NT2/D1 (cell line): ENCODE measurements around the gene FSTL4.
"Not testable (repeated sequence)": the region's sequence is repeated elsewhere in the genome, so short reads cannot be mapped to it uniquely, and the experiment has no call there.

Experiments used
- DNase-seq: peaks from one replicate; pipeline ENCODE4 v3.0.0-alpha.2; 2011; ENCODE audit warnings: low read depth, low spot score
- H3K27me3 ChIP-seq: 2 replicates; pipeline ENCODE4 v1.6.0; 2011; ENCODE audit warnings: mild to moderate bottlenecking; ENCODE audit not compliant: insufficient read length, insufficient read depth
- H3K36me3 ChIP-seq: 2 replicates; pipeline ENCODE4 v1.6.1; 2011; ENCODE audit warnings: mild to moderate bottlenecking, low read length, mixed read lengths; ENCODE audit not compliant: insufficient read depth, insufficient read length
- H3K4me1 ChIP-seq: 2 replicates; pipeline ENCODE4 v1.5.1; 2011; ENCODE audit not compliant: insufficient read depth, insufficient read length
- H3K4me3 ChIP-seq: 2 replicates; pipeline ENCODE4 v1.5.1; 2011; ENCODE audit warnings: low read depth; ENCODE audit not compliant: insufficient read length
- H3K9ac ChIP-seq: 2 replicates; pipeline ENCODE4 v1.6.0; 2011; ENCODE audit warnings: low read depth; ENCODE audit not compliant: insufficient read length
- H3K9me3 ChIP-seq: 2 replicates; pipeline ENCODE4 v1.5.1; 2011; ENCODE audit warnings: mild to moderate bottlenecking, low read length; ENCODE audit not compliant: insufficient read depth
- SUZ12 ChIP-seq: IDR thresholded peaks from 2 replicates; pipeline ENCODE4 v1.6.1; 2011; ENCODE audit not compliant: insufficient read length, insufficient read depth; ENCODE audit errors: extremely low read depth
- YY1 ChIP-seq: IDR thresholded peaks from 2 replicates; pipeline ENCODE4 v1.6.1; 2011; ENCODE audit not compliant: insufficient read length, insufficient read depth
- ZNF274 ChIP-seq: IDR thresholded peaks from 2 replicates; pipeline ENCODE4 v1.6.1; 2011; ENCODE audit warnings: mild to moderate bottlenecking, low read depth, low read length

FSTL4 gene

DNA sequence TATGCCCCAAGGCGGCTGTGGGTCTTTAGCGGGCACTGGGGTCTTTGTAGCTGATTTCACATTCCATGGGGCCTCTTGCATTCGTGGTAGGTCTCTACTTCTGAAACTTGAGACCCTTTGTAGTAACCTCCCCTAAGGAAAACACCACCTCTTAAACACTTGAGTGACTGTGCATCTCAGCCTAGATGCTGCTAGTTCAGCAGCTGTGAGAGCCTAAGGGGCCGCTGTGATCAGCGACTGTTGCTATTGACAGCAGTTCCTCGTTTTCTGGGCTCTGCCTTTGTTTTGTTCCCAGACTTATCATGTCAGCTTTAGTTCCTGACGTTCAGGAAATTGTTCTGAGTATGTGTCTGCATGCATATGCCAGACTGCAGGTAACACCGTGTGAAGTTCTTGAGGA is 389.4 kb downstream of the FSTL4 start:
- peaks cover 6% of the 10 kb centered on the region for H3K4me1 ChIP-seq
- no peak for TF ChIP-seq ZNF274
- no peak for TF ChIP-seq YY1
- TF ChIP-seq SUZ12, result no peak
- DNase-seq, result no peak
- H3K36me3 ChIP-seq, result no peaks in the 10 kb centered on the region
- no peaks in the 10 kb centered on the region for H3K9me3 ChIP-seq
- H3K4me3 ChIP-seq, result no peak overlapping the region
- no peaks in the 10 kb centered on the region for H3K27me3 ChIP-seq
- no peak overlapping the region for H3K9ac ChIP-seq

DNA sequence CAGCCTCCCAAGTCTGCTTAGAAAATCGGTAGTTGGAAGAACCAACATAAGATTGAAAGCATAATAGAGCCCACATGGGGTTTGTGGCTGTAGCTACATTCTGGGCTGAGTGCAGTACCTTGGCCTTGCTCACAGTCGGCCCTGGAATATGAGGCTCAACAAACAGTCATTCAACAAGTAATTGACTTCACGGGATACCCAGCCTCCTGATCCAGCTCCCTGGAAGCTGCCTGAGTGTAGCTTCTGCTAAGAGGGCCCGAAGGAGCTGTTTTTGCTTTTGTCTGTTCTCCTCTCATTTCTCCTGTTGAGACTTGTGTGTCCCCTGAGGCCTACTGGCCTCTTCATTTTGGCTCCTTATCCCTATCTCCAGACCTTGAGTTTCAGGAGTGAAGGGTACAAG is 389.8 kb downstream of the FSTL4 start:
- TF ChIP-seq ZNF274 (no peak), YY1 (no peak), SUZ12 (no peak)
- Histone ChIP-seq H3K4me1 (peaks cover 6% of the 10 kb centered on the region), H3K9ac (no peak overlapping the region)

DNA sequence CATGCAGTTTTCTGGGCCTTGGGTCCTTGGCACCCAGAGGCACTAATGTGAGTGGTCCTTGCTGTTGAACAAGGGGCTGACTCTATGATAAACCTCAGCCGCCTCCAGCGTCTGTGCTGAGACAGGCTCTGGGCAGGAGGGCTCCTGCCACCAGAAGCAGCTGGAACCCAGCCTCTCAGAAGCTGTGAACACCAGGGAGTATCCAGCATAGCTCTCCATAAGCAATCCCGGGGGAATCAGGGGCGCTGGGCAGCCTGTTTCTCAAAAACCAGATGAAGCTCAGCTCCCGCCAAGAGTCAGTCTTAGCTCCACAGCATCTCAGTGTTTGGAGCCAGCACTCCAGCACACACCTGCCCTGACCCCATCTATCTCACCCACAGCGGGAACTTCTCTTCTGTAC is 390.3 kb downstream of the FSTL4 start:
- Histone ChIP-seq H3K36me3 (no peaks in the 10 kb centered on the region), H3K4me3 (no peak overlapping the region), H3K9ac (no peak overlapping the region), H3K9me3 (no peaks in the 10 kb centered on the region), H3K27me3 (no peaks in the 10 kb centered on the region), H3K4me1 (peaks cover 6% of the 10 kb centered on the region)
- TF ChIP-seq SUZ12, result no peak
- DNase-seq, result no peak

More for the DNA sequence above, 389.8 kb downstream of the FSTL4 start:
- H3K36me3 ChIP-seq, result no peaks in the 10 kb centered on the region
- H3K4me3 ChIP-seq, result no peak overlapping the region
- DNase-seq, result no peak
- no peaks in the 10 kb centered on the region for H3K27me3 ChIP-seq
- no peaks in the 10 kb centered on the region for H3K9me3 ChIP-seq

DNA sequence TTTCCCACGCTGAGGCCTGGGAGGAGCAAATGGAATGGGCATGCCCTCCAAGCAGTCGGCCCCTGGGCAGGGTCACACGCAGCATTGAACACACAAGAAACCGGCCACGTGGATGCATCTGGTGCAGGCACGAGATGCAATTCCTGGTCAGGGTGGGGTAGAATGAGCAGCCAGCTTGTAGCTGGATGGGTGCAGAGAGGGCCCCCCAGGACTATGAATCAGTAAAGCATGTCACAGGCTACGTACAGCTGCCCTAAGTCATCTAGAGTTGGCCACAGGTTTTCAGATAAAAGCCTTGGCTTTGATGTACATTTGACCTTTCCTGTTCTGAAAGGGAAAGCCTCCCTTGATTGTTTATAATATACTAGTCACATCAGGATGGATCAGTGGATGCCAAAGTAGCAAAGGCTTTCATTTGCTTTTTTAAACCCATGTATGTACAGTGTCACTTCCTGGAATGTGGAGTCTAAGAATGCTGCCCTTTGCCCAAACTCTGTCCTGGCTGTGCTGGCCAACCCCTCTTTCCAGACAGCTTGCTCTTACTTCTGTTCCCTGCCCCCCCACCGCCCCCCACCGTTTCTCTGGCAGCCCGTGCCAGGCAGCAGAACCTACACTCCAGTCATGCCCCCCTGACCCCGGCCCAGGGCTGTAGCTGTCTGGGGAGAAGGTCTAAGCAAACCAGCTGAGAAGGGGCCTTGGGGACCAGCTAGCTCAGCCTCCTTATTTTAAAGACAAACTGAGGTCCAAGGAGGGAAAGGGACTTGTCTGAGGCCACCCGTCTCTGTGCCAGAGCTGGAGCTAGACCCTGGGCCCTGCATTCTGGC is 391.3 kb downstream of the FSTL4 start:
- no peaks in the 10 kb centered on the region for H3K9me3 ChIP-seq
- TF ChIP-seq SUZ12 (no peak), ZNF274 (no peak), YY1 (no peak)
- DNase-seq, result no peak
- H3K4me1 ChIP-seq, result peaks cover 6% of the 10 kb centered on the region
- no peak overlapping the region for H3K9ac ChIP-seq
- no peaks in the 10 kb centered on the region for H3K36me3 ChIP-seq
- no peaks in the 10 kb centered on the region for H3K27me3 ChIP-seq
- H3K4me3 ChIP-seq, result no peak overlapping the region

DNA sequence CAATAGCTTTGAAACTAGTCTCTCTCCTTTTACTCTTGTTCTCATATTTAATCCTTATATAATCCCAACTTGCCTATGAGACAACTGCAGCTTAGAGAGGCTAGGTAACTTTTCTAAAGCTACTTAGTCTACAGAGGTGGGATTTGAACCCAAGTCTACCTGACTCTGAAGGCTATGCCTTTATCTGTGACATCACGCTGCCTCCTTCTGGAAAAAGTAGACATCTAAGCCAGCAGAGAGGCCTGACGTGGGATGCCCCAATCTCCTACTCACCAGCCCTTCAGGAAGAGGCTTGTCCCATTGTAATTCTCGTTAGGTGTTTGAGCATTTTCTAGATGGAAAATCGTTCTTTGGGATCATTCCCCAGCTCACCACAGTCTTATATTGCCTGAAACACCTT is 393.0 kb downstream of the FSTL4 start:
- TF ChIP-seq YY1, result no peak
- TF ChIP-seq SUZ12, result no peak
- no peak for TF ChIP-seq ZNF274
- Histone ChIP-seq H3K9me3 (no peaks in the 10 kb centered on the region), H3K9ac (no peak overlapping the region), H3K4me3 (no peak overlapping the region), H3K27me3 (no peaks in the 10 kb centered on the region), H3K36me3 (no peaks in the 10 kb centered on the region), H3K4me1 (peaks cover 6% of the 10 kb centered on the region)
- DNase-seq, result no peak

DNA sequence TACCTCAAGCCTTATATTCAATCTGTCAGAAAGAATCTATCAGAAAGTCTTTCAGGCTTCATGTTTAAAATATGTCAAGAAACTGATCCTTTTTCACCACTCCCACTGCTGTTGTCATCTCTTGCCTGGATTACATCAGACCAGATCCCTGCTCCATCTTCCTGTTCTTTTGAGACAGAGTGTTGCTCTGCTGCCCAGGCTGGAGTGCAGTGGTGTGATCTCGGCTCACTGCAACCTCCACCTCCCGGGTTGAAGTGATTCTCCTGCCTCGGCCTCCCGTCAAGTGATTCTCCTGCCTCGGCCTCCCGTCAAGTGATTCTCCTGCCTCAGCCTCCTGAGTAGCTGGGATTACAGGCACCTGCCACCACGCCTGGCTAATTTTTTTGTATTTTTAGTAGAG is 396.2 kb downstream of the FSTL4 start:
- not testable (repeated sequence) for H3K9me3 ChIP-seq, H3K9ac ChIP-seq, H3K36me3 ChIP-seq, H3K27me3 ChIP-seq, DNase-seq, H3K4me3 ChIP-seq, H3K4me1 ChIP-seq

DNA sequence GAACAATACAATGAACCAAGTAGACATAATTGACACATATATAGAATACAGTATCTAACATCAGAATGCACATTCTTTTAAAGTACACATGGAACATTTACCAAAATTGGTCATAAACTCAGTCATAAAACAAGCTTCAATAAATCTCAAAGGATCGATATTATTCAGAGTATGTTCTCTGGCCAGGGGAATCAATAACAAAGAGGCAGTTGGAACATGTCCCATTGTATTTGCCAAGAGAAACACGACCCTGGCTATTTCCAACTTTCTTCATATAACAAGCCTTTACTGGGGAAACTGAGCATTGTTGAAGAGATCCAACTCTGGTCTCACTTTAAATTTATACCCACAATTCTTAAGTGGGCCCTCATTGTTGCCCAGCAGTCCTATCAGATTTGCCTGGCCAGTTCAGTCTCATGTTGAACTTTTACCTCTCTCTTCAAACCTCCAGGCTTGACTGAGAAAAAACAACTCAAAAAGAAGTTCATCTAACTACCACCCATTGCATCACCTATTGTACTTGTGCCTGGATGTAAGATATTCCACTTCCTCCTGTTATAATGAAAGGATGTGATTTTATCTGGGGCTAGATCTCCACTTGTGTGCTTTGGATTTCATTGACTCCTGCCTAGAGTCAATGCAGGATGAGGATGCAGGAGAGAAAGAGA is 398.1 kb downstream of the FSTL4 start:
- Histone ChIP-seq H3K4me3 (no peak overlapping the region), H3K27me3 (no peaks in the 10 kb centered on the region), H3K36me3 (no peaks in the 10 kb centered on the region), H3K9me3 (no peaks in the 10 kb centered on the region), H3K4me1 (no peaks in the 10 kb centered on the region), H3K9ac (no peak overlapping the region)
- DNase-seq, result no peak
- no peak for TF ChIP-seq SUZ12
- no peak for TF ChIP-seq YY1
- TF ChIP-seq ZNF274, result no peak
